Stromal cell of bone marrow (primary cell): ENCODE data around the gene POTEM.
"Not testable (repeated sequence)": the region's sequence is repeated elsewhere in the genome, so short reads cannot be mapped to it uniquely, and the experiment has no call there.

Source experiments
- DNase-seq: peaks from one replicate; pipeline ENCODE4 v3.0.0-alpha.2; 2012; ENCODE audit warnings: low read depth

The POTEM gene

DNA sequence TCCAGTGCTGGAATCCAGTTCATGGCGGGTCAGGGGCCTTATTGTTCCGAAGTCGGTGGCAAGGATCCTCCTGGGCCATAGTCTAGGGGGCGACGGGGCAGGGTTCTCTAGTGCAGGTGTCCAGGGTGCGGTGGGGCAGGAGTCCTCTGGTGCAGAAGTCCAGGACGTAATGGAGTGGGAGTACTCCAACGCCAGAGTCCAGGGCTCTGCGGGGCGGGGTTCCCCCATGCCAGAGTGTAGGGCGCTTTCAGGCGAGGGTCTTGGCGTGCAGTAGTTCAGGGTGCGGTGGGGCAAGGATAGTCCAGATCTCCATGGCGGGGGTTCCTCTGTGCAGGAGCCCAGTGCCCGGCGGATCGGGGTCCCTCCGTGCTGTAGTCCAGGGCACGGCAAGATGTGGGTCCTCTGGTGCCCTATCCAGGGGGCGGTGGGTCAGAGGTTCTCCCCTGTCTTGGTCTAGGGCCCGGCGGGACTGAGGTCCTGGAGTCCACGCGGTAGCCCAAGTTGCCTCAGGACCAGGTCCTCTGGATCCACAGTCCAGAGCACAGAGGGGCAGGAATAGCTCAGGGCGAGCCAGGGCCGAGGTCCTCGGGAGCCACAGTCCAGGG, 70.9 kb downstream of the POTEM start:
- not testable (repeated sequence) for DNase-seq

DNA sequence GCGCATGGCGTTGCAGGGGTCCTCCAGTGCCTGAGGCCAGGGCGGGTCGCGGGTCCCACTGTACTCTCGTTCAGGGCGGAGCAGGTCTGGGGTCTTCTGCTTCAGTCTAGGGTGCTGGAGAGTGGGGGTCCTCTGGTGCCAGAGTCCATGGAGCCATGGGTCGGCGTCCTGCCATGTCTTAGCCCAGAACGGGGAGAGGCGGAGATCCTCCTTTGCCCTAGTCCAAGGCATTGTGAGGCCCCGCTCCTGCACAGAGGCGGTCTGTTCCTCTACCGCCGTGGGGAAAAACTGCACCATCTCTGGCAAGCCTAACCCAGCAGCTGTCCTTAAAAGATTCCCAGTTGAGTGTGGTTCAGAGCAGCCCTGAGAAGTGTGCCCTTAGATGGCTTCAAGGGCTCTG, 71.6 kb downstream of the POTEM start:
- DNase-seq: not testable (repeated sequence)

DNA sequence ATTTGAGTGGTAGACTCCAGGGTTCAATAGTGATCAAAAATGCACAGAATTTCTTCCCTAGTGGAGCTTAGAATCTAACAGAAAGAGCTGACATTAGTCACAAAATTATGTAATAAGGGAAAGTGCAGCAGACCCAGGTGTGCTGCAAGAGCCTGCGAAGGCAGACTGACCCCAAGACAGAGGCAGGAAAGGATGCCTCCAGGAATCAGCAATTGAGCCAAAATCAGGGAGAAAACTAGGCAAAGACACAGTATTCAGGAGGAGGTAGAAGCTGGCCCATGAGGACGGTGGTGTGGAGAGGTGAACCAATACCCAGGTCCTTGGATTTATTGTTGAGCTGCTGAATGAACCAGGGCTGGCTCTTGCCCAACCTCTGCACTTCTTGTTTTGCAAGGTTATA, 76.2 kb downstream of the POTEM start:
- DNase-seq: not testable (repeated sequence)
